NCI-H2171 (cell line): ENCODE measurements around the gene JAM2.
"Not testable (repeated sequence)": the region's sequence is repeated elsewhere in the genome, so short reads cannot be mapped to it uniquely, and the experiment has no call there.

Experiments used
- DNase-seq: peaks from one replicate; lab custom pipeline; 2025; lab: John Stamatoyannopoulos, UW

The JAM2 gene

GRCh38 chr21:25638660-25639550, at the start of gene JAM2:
JAM2 (plus strand) TSS chr21:25639258; CDS start chr21:25639822, 564 bp downstream.
- DNase-seq = peak; percentile 54

GRCh38 chr21:25589887-25590286, 49.2 kb upstream of the JAM2 start:
- no peak for DNase-seq

- peak; percentile 82 for DNase-seq
Observed at GRCh38 chr21:25607151-25608043, 31.7 kb upstream of the JAM2 start, which contains the start of gene MRPL39. MRPL39 (minus strand) TSS chr21:25607481; CDS start chr21:25607475, 6 bp downstream.

- DNase-seq = peak; percentile 58
Observed at GRCh38 chr21:25608044-25608737, 30.9 kb upstream of the JAM2 start.

- no peak for DNase-seq
Observed at GRCh38 chr21:25614441-25614840, 24.6 kb upstream of the JAM2 start.

GRCh38 chr21:25615880-25616279, 23.2 kb upstream of the JAM2 start:
- DNase-seq = no peak

GRCh38 chr21:25619198-25619597, 19.9 kb upstream of the JAM2 start:
- DNase-seq = no peak

- no peak for DNase-seq
Observed at GRCh38 chr21:25624511-25624910, 14.5 kb upstream of the JAM2 start.

GRCh38 chr21:25625036-25625435, 14.0 kb upstream of the JAM2 start:
- no peak for DNase-seq

- DNase-seq = not testable (repeated sequence)
Observed at GRCh38 chr21:25625776-25626555, 13.1 kb upstream of the JAM2 start.

- DNase-seq = no peak
Observed at GRCh38 chr21:25626757-25627156, 12.3 kb upstream of the JAM2 start.

GRCh38 chr21:25632296-25632695, 6.8 kb upstream of the JAM2 start:
- DNase-seq = no peak

- DNase-seq = no peak
Observed at GRCh38 chr21:25635310-25635709, 3.7 kb upstream of the JAM2 start.

GRCh38 chr21:25636727-25637126, 2.3 kb upstream of the JAM2 start:
- DNase-seq = no peak

GRCh38 chr21:25637851-25638659, 1.0 kb upstream of the JAM2 start:
- DNase-seq = no peak

GRCh38 chr21:25639551-25640201, 618 bp downstream of the JAM2 start:
- DNase-seq = no peak

- no peak for DNase-seq
Observed at GRCh38 chr21:25640202-25640942, 1.3 kb downstream of the JAM2 start.

GRCh38 chr21:25640943-25641292, 1.9 kb downstream of the JAM2 start:
- DNase-seq = no peak

GRCh38 chr21:25643486-25643885, 4.4 kb downstream of the JAM2 start:
- DNase-seq = no peak
